Inferior parietal cortex (tissue), 1 donor: Measurements from ENCODE around the gene ERBIN.
"Not testable (repeated sequence)": the region's sequence is repeated elsewhere in the genome, so short reads cannot be mapped to it uniquely, and the experiment has no call there.

Source experiments
- DNase-seq: peaks from one replicate; pipeline ENCODE4 v3.0.0-alpha.2; 2016; ENCODE audit errors: extremely low spot score

ERBIN gene

DNA sequence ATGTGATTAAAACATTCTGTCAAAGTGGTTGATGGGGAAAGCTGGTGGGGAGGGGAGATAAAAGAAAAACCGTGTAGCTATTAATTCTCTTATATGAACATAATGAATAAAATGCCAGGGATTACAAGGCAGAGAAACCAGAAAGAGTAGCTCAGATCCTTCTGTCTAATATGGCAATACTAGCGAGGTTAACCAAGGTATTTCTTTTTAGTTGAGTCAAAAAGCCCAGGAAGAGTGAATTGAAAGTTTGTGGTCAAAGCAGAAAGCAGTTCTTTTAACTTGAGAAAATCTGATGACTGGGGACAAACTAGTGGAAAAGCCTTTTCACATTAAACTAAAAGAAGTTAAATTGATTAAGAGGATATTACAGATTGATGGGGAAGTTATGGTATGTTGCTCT, 76.0 kb downstream of the ERBIN start:
- no peak for DNase-seq

DNA sequence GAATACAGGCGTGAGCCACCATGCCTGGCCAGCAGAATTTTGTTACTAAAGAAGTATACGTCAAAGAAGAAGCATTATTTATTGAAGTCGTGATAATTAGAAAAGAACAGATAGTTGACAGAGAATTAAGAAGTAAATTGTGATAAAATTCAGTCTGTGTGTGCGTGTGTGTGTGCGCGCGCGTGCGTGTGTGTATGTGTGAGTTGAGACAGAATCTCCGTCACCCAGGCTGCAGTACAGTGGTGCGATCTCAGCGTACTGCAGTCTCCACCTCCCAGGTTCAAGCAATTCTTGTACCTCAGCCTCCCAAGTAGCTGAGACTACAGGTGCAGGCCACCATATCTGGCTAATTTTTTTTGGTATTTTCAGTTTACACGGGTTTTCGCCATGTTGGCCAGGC, 77.8 kb downstream of the ERBIN start:
- no peak for DNase-seq

DNA sequence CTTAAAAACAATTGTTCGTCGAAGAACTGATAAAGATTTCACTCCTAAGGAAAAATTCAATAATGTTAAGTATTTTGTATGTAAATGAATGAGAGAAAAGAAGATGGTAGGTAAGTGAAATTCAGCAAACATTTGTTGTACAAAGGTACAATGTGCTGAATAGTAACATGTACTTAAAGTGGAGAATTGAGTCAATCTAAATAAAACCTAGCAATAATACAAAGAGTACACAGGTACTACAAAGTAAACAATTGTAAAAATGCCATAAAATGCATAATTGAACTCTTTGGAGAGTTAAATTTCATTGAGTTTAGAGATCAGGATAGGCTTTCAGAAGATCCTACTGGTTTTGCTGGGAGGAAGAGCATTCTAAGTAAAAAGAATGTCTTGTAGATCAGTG, 82.9 kb downstream of the ERBIN start:
- DNase-seq, result no peak

DNA sequence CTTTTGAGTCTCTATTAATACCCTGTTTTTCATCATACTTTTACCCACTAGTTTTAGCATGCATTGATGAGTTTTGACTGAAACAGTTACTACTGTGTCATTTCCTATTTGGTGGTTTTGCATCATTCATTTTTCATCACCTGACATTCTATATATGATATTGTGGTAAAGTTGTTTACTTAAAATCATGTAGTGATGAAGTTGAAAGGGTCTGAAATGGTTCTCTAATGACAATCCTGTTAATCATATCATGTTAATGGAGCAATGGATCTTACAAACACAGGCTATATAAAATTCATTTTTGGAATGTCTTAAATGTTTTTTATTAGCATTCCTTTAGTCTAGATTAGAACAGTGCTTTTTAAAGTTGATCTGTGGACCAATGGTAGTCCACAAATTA, 84.1 kb downstream of the ERBIN start:
- DNase-seq, result no peak

DNA sequence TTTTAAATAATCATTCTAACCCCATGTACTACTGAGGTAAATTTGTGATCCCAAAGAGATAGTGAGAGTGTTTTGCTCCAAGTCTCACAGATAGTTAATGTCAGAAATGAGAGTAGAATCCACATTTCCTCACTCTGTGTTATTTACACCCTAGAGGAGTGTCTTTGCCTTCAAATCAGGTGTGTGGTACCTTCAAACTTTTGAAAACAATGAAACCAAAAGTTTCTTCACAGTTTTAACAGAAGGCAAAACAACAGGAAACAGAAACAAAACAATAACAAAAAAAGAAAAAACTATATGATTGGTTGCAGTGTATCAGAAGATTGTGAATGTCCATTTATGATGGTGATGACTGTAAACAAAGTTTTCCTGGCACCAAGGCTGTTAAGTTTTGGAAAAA, 85.9 kb downstream of the ERBIN start:
- DNase-seq, result no peak

DNA sequence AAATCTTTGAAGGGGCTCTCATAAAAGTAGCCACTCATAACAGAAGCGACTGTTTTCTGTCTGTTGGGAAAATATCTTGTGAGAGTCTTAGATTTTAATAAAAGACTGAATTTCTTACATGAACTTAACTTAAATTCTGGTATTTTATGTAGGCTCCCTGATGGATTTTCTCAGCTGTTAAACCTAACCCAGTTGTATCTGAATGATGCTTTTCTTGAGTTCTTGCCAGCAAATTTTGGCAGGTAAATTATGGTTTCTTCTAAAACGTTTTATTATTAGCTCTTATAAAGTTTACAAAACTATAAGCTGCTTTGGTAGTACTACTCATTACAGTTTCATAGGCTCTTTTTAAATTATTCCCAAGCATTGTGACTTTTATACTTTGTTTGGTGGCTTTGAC, 87.0 kb downstream of the ERBIN start:
- DNase-seq, result no peak

DNA sequence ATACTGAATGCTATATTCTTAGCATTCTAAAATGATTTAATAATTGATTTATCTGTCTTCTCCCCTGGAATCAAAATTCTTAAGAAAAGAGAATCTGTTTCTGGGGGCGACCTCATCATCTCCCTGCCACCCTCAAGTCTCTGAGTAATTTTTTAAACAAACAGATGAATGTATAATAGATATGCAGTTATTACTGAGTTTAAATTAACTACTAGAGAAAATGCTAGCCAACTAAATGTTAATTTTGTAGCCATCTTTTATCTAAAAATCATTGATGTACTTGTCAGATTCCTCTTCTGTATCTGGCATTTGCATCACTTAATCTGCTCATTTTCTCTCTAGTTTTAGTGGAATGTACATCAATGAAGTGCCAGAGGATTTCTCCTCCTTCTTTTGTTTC, 87.5 kb downstream of the ERBIN start:
- DNase-seq, result no peak

DNA sequence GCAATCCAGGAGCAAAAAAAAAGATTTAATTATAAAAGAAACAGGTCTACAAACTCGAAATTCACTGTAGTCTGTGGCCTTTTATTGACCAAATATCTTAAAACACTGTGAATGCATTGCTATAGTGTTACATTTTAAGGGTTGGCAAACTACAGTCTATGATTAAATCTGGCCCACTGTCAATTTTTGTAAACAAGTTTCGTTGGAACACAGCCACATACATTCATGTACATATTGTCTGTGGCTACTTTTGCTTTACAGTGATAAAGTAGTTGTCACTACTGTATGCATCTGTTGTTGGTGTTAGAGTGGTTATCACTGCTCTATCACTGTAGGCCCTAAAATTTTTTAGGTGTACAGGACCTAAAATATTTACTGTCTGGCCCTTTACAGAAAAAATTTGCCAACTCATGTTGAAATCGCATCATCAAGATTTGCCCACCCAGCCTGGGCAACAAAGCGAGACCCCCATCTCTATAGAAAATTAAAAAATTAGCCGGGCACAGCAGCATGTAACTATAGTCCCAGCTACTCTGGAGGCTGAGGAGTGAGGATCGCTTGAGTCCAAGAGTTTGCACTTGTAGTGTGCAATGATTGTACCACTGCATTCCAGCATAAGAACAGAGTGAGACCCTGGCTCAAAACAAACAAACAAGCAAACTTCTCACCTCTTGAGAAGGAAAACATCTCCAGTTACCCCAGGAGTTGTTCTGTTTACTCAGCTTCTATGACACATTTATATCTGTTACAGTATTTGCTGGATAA, 89.0 kb downstream of the ERBIN start:
- DNase-seq, result no peak

DNA sequence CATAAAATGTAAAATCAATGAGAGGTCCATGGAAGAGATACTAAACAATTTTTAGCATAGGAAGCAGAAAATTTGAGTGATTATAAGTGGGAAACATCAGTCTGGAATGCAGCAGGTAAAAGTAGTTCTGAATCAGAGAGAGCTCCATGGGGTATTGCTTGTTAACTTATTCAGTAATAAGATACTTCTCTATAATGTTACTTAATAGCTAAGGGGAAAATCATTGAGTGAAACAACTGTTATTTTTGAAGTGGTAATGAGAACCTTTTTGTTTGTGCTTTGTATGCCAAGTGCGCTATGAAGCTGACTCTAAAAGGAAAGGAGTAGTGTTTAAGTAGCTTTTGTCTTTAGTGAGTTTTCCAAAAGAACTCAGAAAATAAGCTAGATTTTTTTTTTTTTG, 95.2 kb downstream of the ERBIN start:
- DNase-seq, result no peak

DNA sequence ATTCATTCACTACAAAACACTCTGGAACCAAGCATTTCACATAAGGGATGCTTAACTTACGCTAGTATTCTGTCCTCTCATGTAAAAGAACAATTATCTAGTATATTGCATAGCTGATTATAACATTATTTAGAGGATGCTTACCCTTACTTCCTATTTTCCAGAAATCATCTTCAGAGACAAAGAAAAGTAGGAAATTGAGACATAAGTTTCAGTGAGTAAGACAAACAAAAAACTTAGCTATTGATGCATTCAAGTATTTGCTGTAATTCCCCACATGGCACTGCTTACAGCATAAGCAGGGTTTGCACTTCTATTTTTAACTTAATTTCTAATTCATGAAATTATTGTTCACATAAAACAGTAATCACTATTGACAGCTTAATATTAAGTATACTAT, 112.9 kb downstream of the ERBIN start:
- DNase-seq, result no peak

DNA sequence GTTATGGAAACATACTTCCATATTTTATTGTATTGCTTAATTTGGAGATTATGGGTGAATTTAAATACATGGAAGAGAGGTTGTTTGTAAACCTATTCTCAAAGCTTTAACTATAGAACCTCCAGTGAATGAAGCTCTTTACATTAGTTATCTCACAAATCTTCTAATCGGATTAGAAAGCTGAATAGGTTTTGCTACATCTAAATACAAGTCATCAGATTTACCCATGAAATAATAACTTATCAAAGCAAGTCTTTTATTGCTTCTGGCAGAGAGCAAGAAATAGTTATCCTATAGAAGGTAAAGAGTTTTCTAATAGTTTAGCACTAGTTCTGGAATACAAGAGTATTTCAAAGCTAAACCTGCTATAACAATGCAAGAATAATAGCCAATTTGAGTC, 113.3 kb downstream of the ERBIN start:
- DNase-seq, result no peak

DNA sequence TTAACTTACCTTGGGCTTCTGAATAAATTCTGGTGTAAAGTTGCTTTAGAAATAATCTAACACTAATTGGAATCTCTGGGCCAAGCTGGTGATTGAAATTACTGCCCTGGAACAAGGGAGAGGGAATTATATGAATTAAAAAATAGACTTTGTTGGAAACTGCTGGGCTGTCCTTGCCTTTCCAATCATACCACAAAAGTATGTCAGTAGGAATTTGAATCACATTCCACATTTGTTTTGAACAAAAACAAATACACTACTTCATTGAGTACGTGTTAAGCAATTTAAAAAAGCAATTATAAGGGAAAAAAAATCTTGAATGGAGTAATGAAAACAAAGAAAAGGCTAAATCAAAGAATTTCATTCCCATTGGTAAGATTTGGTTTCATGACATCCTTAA, 115.3 kb downstream of the ERBIN start:
- no peak for DNase-seq

DNA sequence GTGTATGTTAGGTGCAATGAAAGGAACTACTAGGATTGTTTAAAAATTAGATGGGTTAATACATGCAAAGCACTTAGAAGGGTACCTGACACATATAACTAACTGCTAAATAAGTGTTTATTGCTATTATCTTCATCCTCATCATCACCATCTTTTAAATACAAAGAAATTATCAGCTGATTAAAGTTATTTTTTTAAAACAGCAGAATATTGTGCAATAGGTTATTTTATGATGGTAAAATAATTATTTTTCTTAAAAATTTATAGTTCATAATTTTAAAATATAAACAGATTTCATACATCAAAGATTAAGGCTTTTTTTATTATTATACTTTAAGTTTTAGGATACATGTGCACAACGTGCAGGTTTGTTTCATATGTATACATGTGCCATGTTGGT, 130.9 kb downstream of the ERBIN start:
- DNase-seq, result no peak

DNA sequence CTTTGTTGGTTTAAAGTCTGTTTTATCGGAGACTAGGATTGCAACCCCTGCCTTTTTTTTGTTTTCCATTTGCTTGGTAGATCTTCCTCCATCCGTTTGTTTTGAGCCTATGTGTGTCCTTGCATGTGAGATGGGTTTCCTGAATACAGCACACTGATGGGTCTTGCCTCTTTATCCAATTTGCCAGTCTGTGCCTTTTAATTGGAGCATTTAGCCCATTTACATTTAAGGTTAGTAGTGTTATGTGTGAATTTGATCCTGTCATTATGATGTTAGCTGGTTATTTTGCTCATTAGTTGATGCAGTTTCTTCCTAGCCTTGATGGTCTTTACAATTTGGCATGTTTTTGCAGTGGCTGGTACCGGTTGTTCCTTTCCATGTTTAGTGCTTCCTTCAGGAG, 134.9 kb downstream of the ERBIN start:
- not testable (repeated sequence) for DNase-seq

DNA sequence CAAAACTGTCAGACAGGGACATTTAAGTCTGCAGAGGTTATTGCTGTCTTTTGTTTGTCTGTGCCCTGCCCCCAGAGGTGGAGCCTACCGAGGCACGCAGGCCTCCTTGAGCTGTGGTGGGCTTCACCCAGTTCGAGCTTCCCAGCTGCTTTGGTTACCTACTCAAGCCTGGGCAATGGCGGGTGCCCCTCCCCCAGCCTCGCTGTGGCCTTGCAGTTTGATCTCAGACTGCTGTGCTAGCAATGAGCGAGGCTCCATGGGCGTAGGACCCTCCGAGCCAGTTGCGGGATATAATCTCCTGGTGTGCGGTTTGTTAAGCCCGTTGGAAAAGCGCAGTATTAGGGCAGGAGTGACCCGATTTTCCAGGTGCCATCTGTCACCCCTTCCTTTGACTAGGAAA, 136.7 kb downstream of the ERBIN start:
- not testable (repeated sequence) for DNase-seq

DNA sequence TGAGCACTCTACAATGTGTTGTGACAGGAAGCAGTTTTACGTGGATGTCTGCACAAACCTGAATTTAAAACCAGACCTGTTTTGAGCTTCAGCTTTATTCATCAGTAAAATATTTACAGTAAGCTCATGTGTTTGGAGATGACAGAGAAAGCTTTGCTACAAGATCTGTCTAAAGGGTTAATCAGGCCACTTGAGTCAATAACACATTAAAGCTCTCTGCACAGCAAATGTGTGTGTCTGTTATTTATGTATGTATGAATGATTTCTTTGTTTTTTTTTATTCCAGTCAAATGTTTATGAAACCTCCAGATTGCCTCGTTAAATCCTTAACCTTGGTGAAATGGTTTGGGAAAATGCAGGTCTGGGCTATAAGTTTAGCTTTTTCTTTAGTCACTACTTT, 140.5 kb downstream of the ERBIN start:
- no peak for DNase-seq

DNA sequence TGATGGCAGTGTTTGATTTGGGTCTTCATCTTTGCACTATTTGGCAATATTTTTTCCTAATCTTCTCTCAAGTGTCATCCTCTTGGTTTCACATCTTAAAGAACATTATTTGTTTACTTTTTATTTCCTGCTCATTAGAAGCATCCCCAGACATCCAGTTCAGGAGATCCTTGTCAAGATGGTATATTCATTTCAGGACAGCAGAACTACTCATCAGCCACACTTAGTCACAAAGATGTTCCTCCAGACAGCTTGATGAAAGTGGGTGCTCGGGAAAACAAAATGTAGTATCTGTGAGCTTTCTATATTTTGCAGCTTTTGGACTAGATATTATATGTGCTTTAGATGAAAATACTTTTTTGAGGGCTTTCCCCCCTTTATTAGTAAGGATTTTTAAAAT, 145.7 kb downstream of the ERBIN start:
- no peak for DNase-seq

DNA sequence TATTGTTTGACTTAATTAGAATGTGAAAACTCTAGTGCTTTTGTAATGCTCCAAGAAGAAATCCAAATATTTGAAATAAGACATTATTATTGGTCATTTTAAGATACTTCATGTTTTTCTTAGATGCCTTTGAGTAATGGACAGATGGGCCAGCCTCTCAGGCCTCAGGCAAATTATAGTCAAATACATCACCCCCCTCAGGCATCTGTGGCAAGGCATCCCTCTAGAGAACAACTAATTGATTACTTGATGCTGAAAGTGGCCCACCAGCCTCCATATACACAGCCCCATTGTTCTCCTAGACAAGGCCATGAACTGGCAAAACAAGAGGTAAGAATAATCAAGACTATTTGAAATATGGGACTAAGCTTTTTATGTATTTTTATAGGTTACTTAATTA, 148.5 kb downstream of the ERBIN start:
- DNase-seq, result no peak

DNA sequence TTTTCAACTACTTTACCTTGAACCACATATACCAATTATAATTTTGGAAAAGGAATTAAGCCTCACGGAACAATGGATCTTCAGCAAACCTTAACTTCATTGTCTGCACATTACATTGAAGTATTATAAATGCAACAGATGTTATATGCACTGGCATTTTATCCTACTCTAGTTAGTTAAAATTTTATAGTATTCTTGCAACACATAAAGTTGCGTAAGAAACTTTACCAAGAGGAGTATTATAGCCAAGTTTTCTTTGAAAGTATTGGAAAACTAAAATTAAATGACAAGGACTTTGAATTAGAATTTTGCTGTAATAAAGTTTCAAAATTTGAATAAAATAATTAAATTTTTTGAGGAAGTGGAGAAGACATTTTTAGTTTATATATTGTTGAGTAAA, 154.3 kb downstream of the ERBIN start:
- no peak for DNase-seq

DNA sequence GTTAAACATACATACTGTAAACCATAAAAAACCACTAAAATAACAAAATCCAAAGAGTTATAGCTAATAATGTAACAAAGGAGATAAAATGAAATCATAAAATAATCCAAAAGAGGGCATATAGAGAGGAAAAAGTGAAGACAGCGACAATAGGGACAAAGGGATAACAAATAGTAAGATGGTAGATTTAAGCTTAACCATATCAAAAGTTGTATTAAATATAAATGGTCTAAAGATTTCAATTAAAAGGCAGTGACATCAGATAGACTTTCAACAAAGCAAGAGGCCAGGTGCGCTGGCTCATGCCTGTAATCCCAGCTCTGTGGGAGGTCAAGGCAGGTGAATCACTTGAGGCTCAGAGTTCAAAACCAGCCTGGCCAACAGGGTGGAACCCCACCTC, 163.0 kb downstream of the ERBIN start:
- no peak for DNase-seq

DNA sequence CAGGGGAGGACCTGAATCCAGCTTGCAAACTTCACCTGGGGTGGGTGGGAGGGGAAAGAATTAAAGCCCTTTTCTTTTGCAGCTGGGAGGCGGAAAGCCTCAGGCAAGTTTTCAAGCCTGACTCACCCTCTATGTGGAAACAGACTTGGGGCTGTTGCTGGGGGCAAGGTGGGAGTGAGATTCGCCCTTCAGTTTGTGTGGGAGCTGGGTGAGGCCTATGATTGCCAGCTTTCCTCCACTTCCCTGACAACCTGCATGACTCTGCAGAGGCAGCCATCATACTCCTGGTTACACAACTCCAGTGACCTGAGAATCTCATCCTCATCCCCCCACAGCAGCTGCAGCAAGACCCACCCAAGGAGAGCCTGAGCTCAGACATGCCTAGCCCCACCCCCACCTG, 174.5 kb downstream of the ERBIN start:
- no peak for DNase-seq

DNA sequence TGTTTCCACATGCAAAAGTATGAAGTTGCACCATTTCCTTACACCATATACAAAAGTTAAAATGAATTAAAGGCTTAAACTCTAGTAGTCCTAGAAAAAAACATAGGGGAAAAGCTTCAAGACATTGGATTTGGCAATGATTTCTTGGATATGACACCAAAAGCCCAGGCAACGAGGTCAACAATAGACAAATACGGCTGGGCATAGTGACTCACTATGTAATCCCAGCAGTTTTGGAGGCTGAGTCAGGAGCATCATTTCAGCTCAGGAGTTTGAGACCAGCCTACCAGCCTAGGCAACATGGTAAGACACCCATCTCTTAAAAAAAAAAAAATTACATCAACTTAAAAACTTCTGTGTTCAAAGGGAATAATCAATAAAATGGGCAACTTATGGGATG, 186.8 kb downstream of the ERBIN start:
- DNase-seq, result no peak

DNA sequence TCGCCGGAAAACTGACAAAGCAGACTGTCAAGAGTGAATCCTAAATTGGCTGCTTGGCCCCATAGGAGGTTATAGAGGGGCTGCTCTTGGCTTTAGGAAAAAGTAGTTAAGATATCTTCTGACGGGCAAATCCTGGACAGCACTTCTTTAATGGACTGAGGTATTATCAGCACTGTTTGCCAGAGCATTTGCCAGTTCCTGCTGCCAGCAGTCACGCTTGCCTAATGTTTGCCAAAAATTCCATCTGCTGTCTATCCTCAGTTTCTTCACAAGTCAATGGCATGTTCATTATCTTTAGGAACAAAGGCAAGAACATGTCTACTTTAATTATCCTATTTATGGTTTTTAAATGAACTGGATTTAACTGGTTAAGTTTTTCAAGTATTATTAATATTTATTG, 191.9 kb downstream of the ERBIN start:
- no peak for DNase-seq

DNA sequence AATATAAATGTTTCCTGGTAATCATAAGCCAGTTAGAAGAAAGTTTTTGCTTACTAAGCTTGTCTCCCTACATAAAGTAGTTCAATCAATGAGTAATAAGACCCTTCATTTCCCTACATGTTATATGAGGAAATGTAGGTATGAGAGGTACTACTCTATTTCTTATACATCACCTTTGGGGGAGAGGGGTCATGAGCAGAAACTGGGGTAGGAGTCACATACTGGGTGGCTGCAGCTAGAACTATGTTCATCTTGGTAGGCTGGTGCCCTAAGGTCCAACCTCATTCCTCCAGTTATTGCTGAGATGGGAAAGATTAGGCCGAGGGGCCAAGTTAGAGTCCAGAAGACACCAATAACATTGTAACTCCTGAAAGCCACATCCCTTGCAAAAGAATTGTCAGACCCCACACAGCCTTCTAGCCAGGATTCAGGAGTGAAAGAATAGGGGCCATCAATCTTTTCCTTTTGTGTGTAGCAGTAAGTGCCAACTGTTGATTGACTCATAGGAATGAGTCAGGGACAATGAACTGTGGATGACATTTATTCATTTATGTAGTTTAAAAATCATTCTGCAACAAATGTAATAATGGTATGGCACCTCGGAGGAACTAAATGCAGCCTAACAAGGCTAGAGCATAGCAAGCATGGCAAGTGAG, 196.1 kb downstream of the ERBIN start:
- DNase-seq, result no peak
